ENCODE results near the gene ATF7.

The ATF7 gene

GRCh38 chr12:53466640-53467039, 159.5 kb downstream of the ATF7 start:
- Histone ChIP-seq H3K27ac (no peak overlapping the region), H3K9me3 (ENCODE audit: low read depth, low read length) (no peaks in the 10 kb centered on the region), H3K9ac (ENCODE audit: insufficient read length) (no peak overlapping the region), H3K36me3 (ENCODE audit: insufficient read depth, low read length) (peaks cover 99% of the 10 kb centered on the region), H3K4me3 (no peak overlapping the region)
- DNase-seq (ENCODE audit: low read depth, low spot score) = no peak
- TF ChIP-seq FOXP2 (optimal IDR thresholded peaks at IDR 0.05; ENCODE audit: control extremely low read depth, extremely low read length, insufficient read depth) = no peak
- no peak for TF ChIP-seq POLR2AphosphoS5 (IDR thresholded peaks at IDR 0.05; ENCODE audit: borderline replicate concordance, low read depth, low read length)
- no peak for TF ChIP-seq EZH2 (IDR thresholded peaks at IDR 0.05)

- H3K9me3 ChIP-seq (ENCODE audit: low read depth, low read length) = no peaks in the 10 kb centered on the region
- H3K9ac ChIP-seq (ENCODE audit: insufficient read length) = no peak overlapping the region
- no peak for DNase-seq (ENCODE audit: low read depth, low spot score)
- 0 out of 2 replicates have a peak overlapping the region, but pooled peaks have one; percentile 26 for H3K27ac ChIP-seq
- H3K36me3 ChIP-seq (ENCODE audit: insufficient read depth, low read length) = peaks cover 100% of the 10 kb centered on the region
- TF ChIP-seq FOXP2 (optimal IDR thresholded peaks at IDR 0.05; ENCODE audit: control extremely low read depth, extremely low read length, insufficient read depth) = no peak
- no peak for TF ChIP-seq EZH2 (IDR thresholded peaks at IDR 0.05)
- TF ChIP-seq POLR2AphosphoS5 (IDR thresholded peaks at IDR 0.05; ENCODE audit: borderline replicate concordance, low read depth, low read length) = no peak
- no peak overlapping the region for H3K4me3 ChIP-seq
Observed at GRCh38 chr12:53465679-53466078, 160.5 kb downstream of the ATF7 start.

- Histone ChIP-seq H3K9me3 (ENCODE audit: low read depth, low read length) (no peaks in the 10 kb centered on the region), H3K27ac (no peak overlapping the region), H3K36me3 (ENCODE audit: insufficient read depth, low read length) (peaks cover 100% of the 10 kb centered on the region), H3K4me3 (no peak overlapping the region), H3K9ac (ENCODE audit: insufficient read length) (no peak overlapping the region)
- no peak for TF ChIP-seq FOXP2 (optimal IDR thresholded peaks at IDR 0.05; ENCODE audit: control extremely low read depth, extremely low read length, insufficient read depth)
- no peak for TF ChIP-seq POLR2AphosphoS5 (IDR thresholded peaks at IDR 0.05; ENCODE audit: borderline replicate concordance, low read depth, low read length)
- no peak for TF ChIP-seq EZH2 (IDR thresholded peaks at IDR 0.05)
- no peak for DNase-seq (ENCODE audit: low read depth, low spot score)
Observed at GRCh38 chr12:53464685-53465418, 161.3 kb downstream of the ATF7 start.

- peak overlapping the region; percentile 27; the same call in 1 of the 2 replicates for H3K27ac ChIP-seq
- TF ChIP-seq FOXP2 (optimal IDR thresholded peaks at IDR 0.05; ENCODE audit: control extremely low read depth, extremely low read length, insufficient read depth) (no peak), EZH2 (IDR thresholded peaks at IDR 0.05) (no peak), POLR2AphosphoS5 (IDR thresholded peaks at IDR 0.05; ENCODE audit: borderline replicate concordance, low read depth, low read length) (no peak)
- no peak for DNase-seq (ENCODE audit: low read depth, low spot score)
- H3K36me3 ChIP-seq (ENCODE audit: insufficient read depth, low read length) = peaks cover 100% of the 10 kb centered on the region
- H3K4me3 ChIP-seq = no peak overlapping the region
- H3K9ac ChIP-seq (ENCODE audit: insufficient read length) = no peak overlapping the region
- no peaks in the 10 kb centered on the region for H3K9me3 ChIP-seq (ENCODE audit: low read depth, low read length)
Observed at GRCh38 chr12:53463802-53464560, 162.2 kb downstream of the ATF7 start.

GRCh38 chr12:53462935-53463334, 163.2 kb downstream of the ATF7 start:
- H3K9ac ChIP-seq (ENCODE audit: insufficient read length) = no peak overlapping the region

GRCh38 chr12:53461591-53461990, 164.6 kb downstream of the ATF7 start:
- no peak for DNase-seq (ENCODE audit: low read depth, low spot score)
- TF ChIP-seq EZH2 (IDR thresholded peaks at IDR 0.05) (no peak), FOXP2 (optimal IDR thresholded peaks at IDR 0.05; ENCODE audit: control extremely low read depth, extremely low read length, insufficient read depth) (no peak), POLR2AphosphoS5 (IDR thresholded peaks at IDR 0.05; ENCODE audit: borderline replicate concordance, low read depth, low read length) (no peak)
- Histone ChIP-seq H3K4me3 (no peak overlapping the region), H3K9me3 (ENCODE audit: low read depth, low read length) (no peaks in the 10 kb centered on the region), H3K9ac (ENCODE audit: insufficient read length) (no peak overlapping the region), H3K27ac (peak overlapping the region; percentile 16; the same call in 1 of the 2 replicates), H3K36me3 (ENCODE audit: insufficient read depth, low read length) (peaks cover 100% of the 10 kb centered on the region)

More at GRCh38 chr12:53462935-53463334, 163.2 kb downstream of the ATF7 start:
- H3K27ac ChIP-seq = no peak overlapping the region
- no peaks in the 10 kb centered on the region for H3K9me3 ChIP-seq (ENCODE audit: low read depth, low read length)
- no peak for TF ChIP-seq POLR2AphosphoS5 (IDR thresholded peaks at IDR 0.05; ENCODE audit: borderline replicate concordance, low read depth, low read length)
- TF ChIP-seq FOXP2 (optimal IDR thresholded peaks at IDR 0.05; ENCODE audit: control extremely low read depth, extremely low read length, insufficient read depth) = no peak
- no peak for DNase-seq (ENCODE audit: low read depth, low spot score)
- no peak overlapping the region for H3K4me3 ChIP-seq
- H3K36me3 ChIP-seq (ENCODE audit: insufficient read depth, low read length) = peaks cover 100% of the 10 kb centered on the region

- Histone ChIP-seq H3K27ac (no peak overlapping the region), H3K9me3 (ENCODE audit: low read depth, low read length) (no peaks in the 10 kb centered on the region), H3K36me3 (ENCODE audit: insufficient read depth, low read length) (peaks cover 100% of the 10 kb centered on the region), H3K4me3 (no peak overlapping the region), H3K9ac (ENCODE audit: insufficient read length) (no peak overlapping the region)
- DNase-seq (ENCODE audit: low read depth, low spot score) = no peak
- no peak for TF ChIP-seq EZH2 (IDR thresholded peaks at IDR 0.05)
- no peak for TF ChIP-seq POLR2AphosphoS5 (IDR thresholded peaks at IDR 0.05; ENCODE audit: borderline replicate concordance, low read depth, low read length)
- no peak for TF ChIP-seq FOXP2 (optimal IDR thresholded peaks at IDR 0.05; ENCODE audit: control extremely low read depth, extremely low read length, insufficient read depth)
Observed at GRCh38 chr12:53461059-53461458, 165.1 kb downstream of the ATF7 start.

- Histone ChIP-seq H3K36me3 (ENCODE audit: insufficient read depth, low read length) (peaks cover 100% of the 10 kb centered on the region), H3K9me3 (ENCODE audit: low read depth, low read length) (no peaks in the 10 kb centered on the region), H3K4me3 (no peak overlapping the region), H3K9ac (ENCODE audit: insufficient read length) (no peak overlapping the region), H3K27ac (peak overlapping the region; percentile 30)
- DNase-seq (ENCODE audit: low read depth, low spot score) = no peak
- TF ChIP-seq EZH2 (IDR thresholded peaks at IDR 0.05) = no peak
- TF ChIP-seq FOXP2 (optimal IDR thresholded peaks at IDR 0.05; ENCODE audit: control extremely low read depth, extremely low read length, insufficient read depth) = no peak
- no peak for TF ChIP-seq POLR2AphosphoS5 (IDR thresholded peaks at IDR 0.05; ENCODE audit: borderline replicate concordance, low read depth, low read length)
Observed at GRCh38 chr12:53459097-53459496, 167.1 kb downstream of the ATF7 start.
